ENCODE data around the gene WDR27. TPM values are rescaled to one million over a fixed set of nuclear protein-coding genes. Genes with fewer than 3 reads are reported as not detected.

Gene WDR27
- polyA plus RNA-seq, 3 donors, result 0.95 to 20.5 (median 2.0) TPM

DNA sequence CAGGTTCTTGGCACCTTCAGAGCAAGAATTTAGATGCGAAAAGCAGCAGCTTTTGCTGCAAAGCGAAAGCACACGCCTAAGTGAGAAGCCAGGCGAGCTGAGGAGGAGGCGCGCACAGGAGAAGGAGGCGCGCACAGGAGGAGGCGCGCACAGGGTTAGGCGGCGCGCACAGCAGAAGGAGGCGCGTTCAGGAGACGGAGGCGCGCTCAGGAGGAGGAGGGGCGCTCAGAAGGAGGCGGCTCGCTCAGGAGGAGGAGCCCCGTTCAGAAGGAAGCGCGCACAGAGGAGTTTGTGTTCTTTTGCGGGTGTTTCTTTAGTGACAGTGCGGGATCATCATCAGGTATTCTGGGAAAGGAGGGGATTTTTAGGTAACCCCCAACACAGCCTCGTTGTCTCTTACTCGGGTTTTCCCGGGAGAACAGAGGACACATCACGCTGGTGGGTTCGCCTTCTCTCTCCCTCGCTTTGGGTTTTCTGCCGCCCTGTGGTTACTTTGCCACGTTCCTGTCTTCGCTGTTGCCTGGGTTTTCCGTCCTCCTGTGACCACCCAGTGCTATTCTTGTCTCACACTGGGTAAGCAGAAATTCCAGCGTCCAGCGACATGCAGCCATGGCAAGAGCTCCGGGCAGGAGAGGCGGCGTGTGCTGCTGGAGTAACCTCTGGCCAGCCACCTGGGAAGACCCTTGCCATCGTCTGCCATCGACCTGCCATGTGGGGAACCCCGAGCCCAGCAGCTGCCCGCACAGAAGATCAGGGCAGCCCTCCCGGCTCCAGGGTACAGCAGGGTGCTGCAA, 47.0 kb downstream of the WDR27 start:
- H3K36me3 Mint-ChIP-seq, result peaks cover 16 to 21% of the 10 kb centered on the region in 2 donors
- H3K27ac Mint-ChIP-seq, result peak overlapping the region; percentile 20 to 86 (median 61)
- H3K4me3 Mint-ChIP-seq, result peak overlapping the region; percentile 84 to 93
- Histone ChIP-seq H4K20me1 (ENCODE audit: insufficient read depth, low read length) (no peaks in the 10 kb centered on the region), H3K9me3 (replicated peaks in 1 of 2; ENCODE audit: control insufficient read depth in 1 of 2, insufficient read depth in 1 of 2, low read length in 2 of 2) (no peaks in the 10 kb centered on the region), H3K9ac (ENCODE audit: insufficient read depth, low read length, poor library complexity, severe bottlenecking) (no peak overlapping the region), H3K79me2 (ENCODE audit: insufficient read depth, low read length) (no peaks in the 10 kb centered on the region), H3K36me3 (replicated peaks in 1 of 2; ENCODE audit: control insufficient read depth in 1 of 2, insufficient read depth in 2 of 2, low read length in 2 of 2) (peaks cover 0 to 17% of the 10 kb centered on the region in 2 donors), H2AFZ (ENCODE audit: insufficient read depth, low read depth, low read length, poor library complexity, severe bottlenecking) (no peak overlapping the region), H3K4me2 (replicated peaks; ENCODE audit: extremely low read depth, low read length, poor library complexity, severe bottlenecking) (no peak overlapping the region), H3K27ac (ENCODE audit: low read depth in 1 of 2, low read length in 2 of 2) (no peak overlapping the region), H3K4me3 (replicated peaks in 1 of 3; ENCODE audit: low read depth in 2 of 3, low read length in 3 of 3) (peak overlapping the region in 1 of 3 experiments; percentile 63), H3K27me3 (ENCODE audit: control insufficient read depth in 2 of 2, insufficient read depth in 2 of 2, low read length in 2 of 2) (no peaks in the 10 kb centered on the region), H3K4me1 (ENCODE audit: control insufficient read depth in 1 of 2, insufficient read depth in 2 of 2, low read length in 2 of 2) (peaks cover 0 to 6% of the 10 kb centered on the region in 2 donors)
- WGBS (ENCODE audit: insufficient coverage), result 62% methylated on average over 40 of the region's 46 CpGs
- TF ChIP-seq, protein P1, sequence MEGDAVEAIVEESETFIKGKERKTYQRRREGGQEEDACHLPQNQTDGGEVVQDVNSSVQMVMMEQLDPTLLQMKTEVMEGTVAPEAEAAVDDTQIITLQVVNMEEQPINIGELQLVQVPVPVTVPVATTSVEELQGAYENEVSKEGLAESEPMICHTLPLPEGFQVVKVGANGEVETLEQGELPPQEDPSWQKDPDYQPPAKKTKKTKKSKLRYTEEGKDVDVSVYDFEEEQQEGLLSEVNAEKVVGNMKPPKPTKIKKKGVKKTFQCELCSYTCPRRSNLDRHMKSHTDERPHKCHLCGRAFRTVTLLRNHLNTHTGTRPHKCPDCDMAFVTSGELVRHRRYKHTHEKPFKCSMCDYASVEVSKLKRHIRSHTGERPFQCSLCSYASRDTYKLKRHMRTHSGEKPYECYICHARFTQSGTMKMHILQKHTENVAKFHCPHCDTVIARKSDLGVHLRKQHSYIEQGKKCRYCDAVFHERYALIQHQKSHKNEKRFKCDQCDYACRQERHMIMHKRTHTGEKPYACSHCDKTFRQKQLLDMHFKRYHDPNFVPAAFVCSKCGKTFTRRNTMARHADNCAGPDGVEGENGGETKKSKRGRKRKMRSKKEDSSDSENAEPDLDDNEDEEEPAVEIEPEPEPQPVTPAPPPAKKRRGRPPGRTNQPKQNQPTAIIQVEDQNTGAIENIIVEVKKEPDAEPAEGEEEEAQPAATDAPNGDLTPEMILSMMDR (IDR thresholded peaks at IDR 0.05), result no peak
- intact Hi-C loops (cut with micrococcal nuclease), result no loop called here
- H3K9me3 Mint-ChIP-seq, result peaks cover 0 to 6% (median 3%) of the 10 kb centered on the region in 7 donors
- DNase-seq, result peak in 2 of 3 donors; percentile 50 to 65
- H3K4me1 Mint-ChIP-seq, result peaks cover 9% of the 10 kb centered on the region
- H3K27me3 Mint-ChIP-seq (ENCODE audit: low read depth in 3 of 3), result peaks cover 0 to 6% (median 6%) of the 10 kb centered on the region in 3 donors

DNA sequence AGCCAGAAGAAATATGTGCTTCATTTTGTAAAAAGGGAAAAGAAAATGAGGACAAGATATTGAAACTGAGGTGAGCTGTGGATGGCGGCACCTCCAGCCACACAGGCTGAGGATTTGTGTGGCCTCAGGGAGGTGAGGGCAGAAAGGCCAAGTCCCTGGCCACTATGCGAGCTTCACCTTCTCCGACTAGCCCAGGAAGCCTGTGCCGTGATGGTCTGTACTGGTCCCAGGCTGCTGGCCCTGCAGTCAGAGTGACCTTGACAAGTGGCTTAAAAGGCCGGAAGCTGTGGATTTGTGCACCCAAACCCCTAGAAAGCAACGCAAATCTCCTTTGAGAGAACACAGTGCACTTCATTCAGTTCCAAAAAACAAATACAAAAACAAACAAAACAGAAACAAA, 48.1 kb downstream of the WDR27 start:
- Histone ChIP-seq H3K4me2 (replicated peaks; ENCODE audit: extremely low read depth, low read length, poor library complexity, severe bottlenecking) (no peak overlapping the region), H3K9ac (ENCODE audit: insufficient read depth, low read length, poor library complexity, severe bottlenecking) (no peak overlapping the region), H3K4me1 (ENCODE audit: control insufficient read depth in 1 of 2, insufficient read depth in 2 of 2, low read length in 2 of 2) (peaks cover 0 to 6% of the 10 kb centered on the region in 2 donors), H3K4me3 (replicated peaks in 1 of 3; ENCODE audit: low read depth in 2 of 3, low read length in 3 of 3) (no peak overlapping the region), H3K79me2 (ENCODE audit: insufficient read depth, low read length) (no peaks in the 10 kb centered on the region), H3K27ac (ENCODE audit: low read depth in 1 of 2, low read length in 2 of 2) (no peak overlapping the region), H3K27me3 (ENCODE audit: control insufficient read depth in 2 of 2, insufficient read depth in 2 of 2, low read length in 2 of 2) (no peaks in the 10 kb centered on the region), H3K36me3 (replicated peaks in 1 of 2; ENCODE audit: control insufficient read depth in 1 of 2, insufficient read depth in 2 of 2, low read length in 2 of 2) (peaks cover 0 to 17% of the 10 kb centered on the region in 2 donors), H4K20me1 (ENCODE audit: insufficient read depth, low read length) (no peaks in the 10 kb centered on the region), H2AFZ (ENCODE audit: insufficient read depth, low read depth, low read length, poor library complexity, severe bottlenecking) (no peak overlapping the region), H3K9me3 (replicated peaks in 1 of 2; ENCODE audit: control insufficient read depth in 1 of 2, insufficient read depth in 1 of 2, low read length in 2 of 2) (no peaks in the 10 kb centered on the region)
- no peak for DNase-seq
- Mint-ChIP-seq H3K9me3 (peaks cover 0 to 6% (median 3%) of the 10 kb centered on the region in 7 donors), H3K4me1 (peaks cover 9% of the 10 kb centered on the region), H3K36me3 (peaks cover 8 to 11% of the 10 kb centered on the region in 2 donors), H3K27me3 (ENCODE audit: low read depth in 3 of 3) (peaks cover 0 to 6% (median 6%) of the 10 kb centered on the region in 3 donors), H3K27ac (peak overlapping the region in 1 of 7 donors; percentile 28), H3K4me3 (no peak overlapping the region)
- intact Hi-C loops (cut with micrococcal nuclease), result no loop called here
- TF ChIP-seq, protein P1 (IDR thresholded peaks at IDR 0.05), result no peak
- 91% methylated on average over 6 of the region's 6 CpGs for WGBS (ENCODE audit: insufficient coverage)

Data from CD14-positive monocyte (primary cell).